Measurements from ENCODE around the gene PRKAR1B.

The PRKAR1B gene

DNA sequence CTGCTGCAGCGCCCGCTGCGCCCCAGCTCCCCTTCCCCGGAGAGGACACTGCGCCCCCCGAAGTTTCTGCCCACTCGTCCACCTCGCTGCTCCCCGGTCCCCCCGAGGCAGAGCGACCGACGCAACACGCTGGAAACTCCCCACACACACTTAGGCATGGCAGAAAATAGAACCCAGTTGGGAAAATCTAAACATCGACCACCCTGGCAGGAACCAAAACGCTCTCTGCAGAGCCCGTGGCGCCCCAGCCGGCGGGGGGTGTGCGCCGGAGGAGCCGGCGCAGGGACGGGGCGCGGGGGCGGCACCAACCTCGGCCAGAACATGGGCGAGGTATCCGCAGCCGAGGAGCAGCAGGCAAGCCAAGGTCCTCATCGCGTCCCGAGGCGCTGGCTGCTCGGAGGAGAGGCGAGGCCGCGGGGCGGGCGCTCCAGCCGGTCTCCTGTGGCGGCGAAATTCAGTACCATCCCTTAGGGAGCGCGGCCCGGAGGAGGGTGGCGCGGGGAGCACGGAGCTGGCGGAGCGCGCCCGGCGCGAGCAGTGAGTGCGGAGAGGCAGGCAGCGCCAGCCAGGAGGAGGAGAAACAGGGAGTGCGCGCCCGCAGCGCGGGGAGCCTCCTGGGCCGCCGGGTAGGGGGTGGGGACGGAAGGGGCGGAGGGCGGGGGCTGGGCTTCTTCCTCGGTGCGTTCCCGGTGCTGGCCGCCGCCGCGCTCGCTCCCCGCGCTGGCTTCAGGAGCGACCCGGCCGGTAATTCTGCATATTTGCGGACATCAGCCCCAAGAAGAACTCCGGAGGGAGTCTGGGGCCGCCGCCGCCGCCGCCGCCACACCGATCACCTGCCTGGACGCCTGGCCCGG lies 208.2 kb downstream of the PRKAR1B start (continued):
- no peak for TF ChIP-seq ZBTB1 (tag by site-specific recombination; IDR thresholded peaks at IDR 0.05)
- no peak for TF ChIP-seq ZNF366 (tag by site-specific recombination; conservative IDR thresholded peaks at IDR 0.05)
- no peak for TF ChIP-seq ZNF221 (tag by site-specific recombination; IDR thresholded peaks at IDR 0.05; ENCODE audit: borderline replicate concordance)
- TF ChIP-seq, protein P1, sequence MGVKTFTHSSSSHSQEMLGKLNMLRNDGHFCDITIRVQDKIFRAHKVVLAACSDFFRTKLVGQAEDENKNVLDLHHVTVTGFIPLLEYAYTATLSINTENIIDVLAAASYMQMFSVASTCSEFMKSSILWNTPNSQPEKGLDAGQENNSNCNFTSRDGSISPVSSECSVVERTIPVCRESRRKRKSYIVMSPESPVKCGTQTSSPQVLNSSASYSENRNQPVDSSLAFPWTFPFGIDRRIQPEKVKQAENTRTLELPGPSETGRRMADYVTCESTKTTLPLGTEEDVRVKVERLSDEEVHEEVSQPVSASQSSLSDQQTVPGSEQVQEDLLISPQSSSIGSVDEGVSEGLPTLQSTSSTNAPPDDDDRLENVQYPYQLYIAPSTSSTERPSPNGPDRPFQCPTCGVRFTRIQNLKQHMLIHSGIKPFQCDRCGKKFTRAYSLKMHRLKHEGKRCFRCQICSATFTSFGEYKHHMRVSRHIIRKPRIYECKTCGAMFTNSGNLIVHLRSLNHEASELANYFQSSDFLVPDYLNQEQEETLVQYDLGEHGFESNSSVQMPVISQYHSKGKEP (tag by site-specific recombination; IDR thresholded peaks at IDR 0.05) = no peak
- no peak for TF ChIP-seq ZNF837 (tag by site-specific recombination; IDR thresholded peaks at IDR 0.05)
- no peak for TF ChIP-seq ZNF707 (tag by site-specific recombination; IDR thresholded peaks at IDR 0.05)
- peak; percentile 38 for TF ChIP-seq ZNF341 (tag by site-specific recombination; IDR thresholded peaks at IDR 0.05; ENCODE audit: low read depth)
- TF ChIP-seq, protein P2, sequence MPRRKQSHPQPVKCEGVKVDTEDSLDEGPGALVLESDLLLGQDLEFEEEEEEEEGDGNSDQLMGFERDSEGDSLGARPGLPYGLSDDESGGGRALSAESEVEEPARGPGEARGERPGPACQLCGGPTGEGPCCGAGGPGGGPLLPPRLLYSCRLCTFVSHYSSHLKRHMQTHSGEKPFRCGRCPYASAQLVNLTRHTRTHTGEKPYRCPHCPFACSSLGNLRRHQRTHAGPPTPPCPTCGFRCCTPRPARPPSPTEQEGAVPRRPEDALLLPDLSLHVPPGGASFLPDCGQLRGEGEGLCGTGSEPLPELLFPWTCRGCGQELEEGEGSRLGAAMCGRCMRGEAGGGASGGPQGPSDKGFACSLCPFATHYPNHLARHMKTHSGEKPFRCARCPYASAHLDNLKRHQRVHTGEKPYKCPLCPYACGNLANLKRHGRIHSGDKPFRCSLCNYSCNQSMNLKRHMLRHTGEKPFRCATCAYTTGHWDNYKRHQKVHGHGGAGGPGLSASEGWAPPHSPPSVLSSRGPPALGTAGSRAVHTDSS (tag by site-specific recombination; IDR thresholded peaks at IDR 0.05) = no peak
- TF ChIP-seq ZNF549 (tag by site-specific recombination; IDR thresholded peaks at IDR 0.05) = no peak
- no peak for TF ChIP-seq ZNF626 (tag by site-specific recombination; IDR thresholded peaks at IDR 0.05)
- TF ChIP-seq SCRT2 (tag by site-specific recombination; IDR thresholded peaks at IDR 0.05) = no peak
- TF ChIP-seq ZBTB8A (tag by site-specific recombination; IDR thresholded peaks at IDR 0.05) = peak; percentile 92
- no peak for TF ChIP-seq ZNF211 (tag by site-specific recombination; IDR thresholded peaks at IDR 0.05; ENCODE audit: low read depth)
- TF ChIP-seq ZNF623 (tag by site-specific recombination; IDR thresholded peaks at IDR 0.05) = no peak
- TF ChIP-seq, protein P3, sequence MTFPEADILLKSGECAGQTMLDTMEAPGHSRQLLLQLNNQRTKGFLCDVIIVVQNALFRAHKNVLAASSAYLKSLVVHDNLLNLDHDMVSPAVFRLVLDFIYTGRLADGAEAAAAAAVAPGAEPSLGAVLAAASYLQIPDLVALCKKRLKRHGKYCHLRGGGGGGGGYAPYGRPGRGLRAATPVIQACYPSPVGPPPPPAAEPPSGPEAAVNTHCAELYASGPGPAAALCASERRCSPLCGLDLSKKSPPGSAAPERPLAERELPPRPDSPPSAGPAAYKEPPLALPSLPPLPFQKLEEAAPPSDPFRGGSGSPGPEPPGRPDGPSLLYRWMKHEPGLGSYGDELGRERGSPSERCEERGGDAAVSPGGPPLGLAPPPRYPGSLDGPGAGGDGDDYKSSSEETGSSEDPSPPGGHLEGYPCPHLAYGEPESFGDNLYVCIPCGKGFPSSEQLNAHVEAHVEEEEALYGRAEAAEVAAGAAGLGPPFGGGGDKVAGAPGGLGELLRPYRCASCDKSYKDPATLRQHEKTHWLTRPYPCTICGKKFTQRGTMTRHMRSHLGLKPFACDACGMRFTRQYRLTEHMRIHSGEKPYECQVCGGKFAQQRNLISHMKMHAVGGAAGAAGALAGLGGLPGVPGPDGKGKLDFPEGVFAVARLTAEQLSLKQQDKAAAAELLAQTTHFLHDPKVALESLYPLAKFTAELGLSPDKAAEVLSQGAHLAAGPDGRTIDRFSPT (tag by site-specific recombination; IDR thresholded peaks at IDR 0.05) = peak; percentile 81; the same call in 1 of the 2 replicates
- TF ChIP-seq, protein P4, sequence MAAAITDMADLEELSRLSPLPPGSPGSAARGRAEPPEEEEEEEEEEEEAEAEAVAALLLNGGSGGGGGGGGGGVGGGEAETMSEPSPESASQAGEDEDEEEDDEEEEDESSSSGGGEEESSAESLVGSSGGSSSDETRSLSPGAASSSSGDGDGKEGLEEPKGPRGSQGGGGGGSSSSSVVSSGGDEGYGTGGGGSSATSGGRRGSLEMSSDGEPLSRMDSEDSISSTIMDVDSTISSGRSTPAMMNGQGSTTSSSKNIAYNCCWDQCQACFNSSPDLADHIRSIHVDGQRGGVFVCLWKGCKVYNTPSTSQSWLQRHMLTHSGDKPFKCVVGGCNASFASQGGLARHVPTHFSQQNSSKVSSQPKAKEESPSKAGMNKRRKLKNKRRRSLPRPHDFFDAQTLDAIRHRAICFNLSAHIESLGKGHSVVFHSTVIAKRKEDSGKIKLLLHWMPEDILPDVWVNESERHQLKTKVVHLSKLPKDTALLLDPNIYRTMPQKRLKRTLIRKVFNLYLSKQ (tag by site-specific recombination; IDR thresholded peaks at IDR 0.05; ENCODE audit: borderline replicate concordance) = no peak
- TF ChIP-seq, protein P5, sequence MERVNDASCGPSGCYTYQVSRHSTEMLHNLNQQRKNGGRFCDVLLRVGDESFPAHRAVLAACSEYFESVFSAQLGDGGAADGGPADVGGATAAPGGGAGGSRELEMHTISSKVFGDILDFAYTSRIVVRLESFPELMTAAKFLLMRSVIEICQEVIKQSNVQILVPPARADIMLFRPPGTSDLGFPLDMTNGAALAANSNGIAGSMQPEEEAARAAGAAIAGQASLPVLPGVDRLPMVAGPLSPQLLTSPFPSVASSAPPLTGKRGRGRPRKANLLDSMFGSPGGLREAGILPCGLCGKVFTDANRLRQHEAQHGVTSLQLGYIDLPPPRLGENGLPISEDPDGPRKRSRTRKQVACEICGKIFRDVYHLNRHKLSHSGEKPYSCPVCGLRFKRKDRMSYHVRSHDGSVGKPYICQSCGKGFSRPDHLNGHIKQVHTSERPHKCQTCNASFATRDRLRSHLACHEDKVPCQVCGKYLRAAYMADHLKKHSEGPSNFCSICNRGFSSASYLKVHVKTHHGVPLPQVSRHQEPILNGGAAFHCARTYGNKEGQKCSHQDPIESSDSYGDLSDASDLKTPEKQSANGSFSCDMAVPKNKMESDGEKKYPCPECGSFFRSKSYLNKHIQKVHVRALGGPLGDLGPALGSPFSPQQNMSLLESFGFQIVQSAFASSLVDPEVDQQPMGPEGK (tag by site-specific recombination; IDR thresholded peaks at IDR 0.05) = peak; percentile 73
- TF ChIP-seq, protein P6, sequence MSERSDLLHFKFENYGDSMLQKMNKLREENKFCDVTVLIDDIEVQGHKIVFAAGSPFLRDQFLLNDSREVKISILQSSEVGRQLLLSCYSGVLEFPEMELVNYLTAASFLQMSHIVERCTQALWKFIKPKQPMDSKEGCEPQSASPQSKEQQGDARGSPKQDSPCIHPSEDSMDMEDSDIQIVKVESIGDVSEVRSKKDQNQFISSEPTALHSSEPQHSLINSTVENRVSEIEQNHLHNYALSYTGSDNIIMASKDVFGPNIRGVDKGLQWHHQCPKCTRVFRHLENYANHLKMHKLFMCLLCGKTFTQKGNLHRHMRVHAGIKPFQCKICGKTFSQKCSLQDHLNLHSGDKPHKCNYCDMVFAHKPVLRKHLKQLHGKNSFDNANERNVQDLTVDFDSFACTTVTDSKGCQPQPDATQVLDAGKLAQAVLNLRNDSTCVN (tag by site-specific recombination; optimal IDR thresholded peaks at IDR 0.05) = peak; percentile 97
- TF ChIP-seq, protein P7, sequence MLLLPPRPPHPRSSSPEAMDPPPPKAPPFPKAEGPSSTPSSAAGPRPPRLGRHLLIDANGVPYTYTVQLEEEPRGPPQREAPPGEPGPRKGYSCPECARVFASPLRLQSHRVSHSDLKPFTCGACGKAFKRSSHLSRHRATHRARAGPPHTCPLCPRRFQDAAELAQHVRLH (tag by site-specific recombination; IDR thresholded peaks at IDR 0.05) = no peak
- no peak for TF ChIP-seq ZNF155 (tag by site-specific recombination; IDR thresholded peaks at IDR 0.05)
- TF ChIP-seq, protein P8, sequence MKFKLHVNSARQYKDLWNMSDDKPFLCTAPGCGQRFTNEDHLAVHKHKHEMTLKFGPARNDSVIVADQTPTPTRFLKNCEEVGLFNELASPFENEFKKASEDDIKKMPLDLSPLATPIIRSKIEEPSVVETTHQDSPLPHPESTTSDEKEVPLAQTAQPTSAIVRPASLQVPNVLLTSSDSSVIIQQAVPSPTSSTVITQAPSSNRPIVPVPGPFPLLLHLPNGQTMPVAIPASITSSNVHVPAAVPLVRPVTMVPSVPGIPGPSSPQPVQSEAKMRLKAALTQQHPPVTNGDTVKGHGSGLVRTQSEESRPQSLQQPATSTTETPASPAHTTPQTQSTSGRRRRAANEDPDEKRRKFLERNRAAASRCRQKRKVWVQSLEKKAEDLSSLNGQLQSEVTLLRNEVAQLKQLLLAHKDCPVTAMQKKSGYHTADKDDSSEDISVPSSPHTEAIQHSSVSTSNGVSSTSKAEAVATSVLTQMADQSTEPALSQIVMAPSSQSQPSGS (tag by site-specific recombination; IDR thresholded peaks at IDR 0.05; ENCODE audit: low read depth) = no peak
- TF ChIP-seq, protein P9, sequence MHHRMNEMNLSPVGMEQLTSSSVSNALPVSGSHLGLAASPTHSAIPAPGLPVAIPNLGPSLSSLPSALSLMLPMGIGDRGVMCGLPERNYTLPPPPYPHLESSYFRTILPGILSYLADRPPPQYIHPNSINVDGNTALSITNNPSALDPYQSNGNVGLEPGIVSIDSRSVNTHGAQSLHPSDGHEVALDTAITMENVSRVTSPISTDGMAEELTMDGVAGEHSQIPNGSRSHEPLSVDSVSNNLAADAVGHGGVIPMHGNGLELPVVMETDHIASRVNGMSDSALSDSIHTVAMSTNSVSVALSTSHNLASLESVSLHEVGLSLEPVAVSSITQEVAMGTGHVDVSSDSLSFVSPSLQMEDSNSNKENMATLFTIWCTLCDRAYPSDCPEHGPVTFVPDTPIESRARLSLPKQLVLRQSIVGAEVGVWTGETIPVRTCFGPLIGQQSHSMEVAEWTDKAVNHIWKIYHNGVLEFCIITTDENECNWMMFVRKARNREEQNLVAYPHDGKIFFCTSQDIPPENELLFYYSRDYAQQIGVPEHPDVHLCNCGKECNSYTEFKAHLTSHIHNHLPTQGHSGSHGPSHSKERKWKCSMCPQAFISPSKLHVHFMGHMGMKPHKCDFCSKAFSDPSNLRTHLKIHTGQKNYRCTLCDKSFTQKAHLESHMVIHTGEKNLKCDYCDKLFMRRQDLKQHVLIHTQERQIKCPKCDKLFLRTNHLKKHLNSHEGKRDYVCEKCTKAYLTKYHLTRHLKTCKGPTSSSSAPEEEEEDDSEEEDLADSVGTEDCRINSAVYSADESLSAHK (tag by site-specific recombination; IDR thresholded peaks at IDR 0.05) = peak; percentile 26; the same call in 1 of the 2 replicates
- TF ChIP-seq ZNF146 (tag by site-specific recombination; IDR thresholded peaks at IDR 0.05) = no peak
- TF ChIP-seq GFI1B (tag by site-specific recombination; IDR thresholded peaks at IDR 0.05) = no peak
